CD4-positive, alpha-beta T cell treated with Interleukin-10 for 1 hour (primary cell): Measurements from ENCODE around the gene PAK5.

ENCODE experiments used
- DNase-seq: peaks from one replicate; pipeline ENCODE4 v3.0.0-alpha.2; 2020

The PAK5 gene

GRCh38 chr20:9613871-9614270 is 225.0 kb downstream of the PAK5 start:
- no peak for DNase-seq

- no peak for DNase-seq
These were observed 227.0 kb downstream of the PAK5 start for GRCh38 chr20:9611921-9612320.

GRCh38 chr20:9610665-9611064 is 228.2 kb downstream of the PAK5 start:
- no peak for DNase-seq

GRCh38 chr20:9609887-9610502 is 228.9 kb downstream of the PAK5 start:
- DNase-seq, result peak; percentile 40

- no peak for DNase-seq
These were observed 230.1 kb downstream of the PAK5 start for GRCh38 chr20:9608639-9609340.

GRCh38 chr20:9602847-9603183 is 236.1 kb downstream of the PAK5 start:
- no peak for DNase-seq

- DNase-seq, result no peak
These were observed 238.3 kb downstream of the PAK5 start for GRCh38 chr20:9600562-9600961.

- DNase-seq, result no peak
These were observed 241.3 kb downstream of the PAK5 start for GRCh38 chr20:9597547-9597946.

- no peak for DNase-seq
These were observed 243.1 kb downstream of the PAK5 start for GRCh38 chr20:9595763-9596162.

- DNase-seq, result no peak
These were observed 244.5 kb downstream of the PAK5 start for GRCh38 chr20:9594284-9594875.

- DNase-seq, result no peak
These were observed 246.5 kb downstream of the PAK5 start for GRCh38 chr20:9592419-9592818.

- no peak for DNase-seq
These were observed 247.8 kb downstream of the PAK5 start for GRCh38 chr20:9591080-9591479.

GRCh38 chr20:9590189-9590588 is 248.7 kb downstream of the PAK5 start:
- DNase-seq, result no peak

- no peak for DNase-seq
These were observed 250.2 kb downstream of the PAK5 start for GRCh38 chr20:9588706-9589105.

GRCh38 chr20:9583151-9583550 is 255.7 kb downstream of the PAK5 start:
- DNase-seq, result no peak

- no peak for DNase-seq
These were observed 256.7 kb downstream of the PAK5 start for GRCh38 chr20:9582137-9582536.

- DNase-seq, result no peak
These were observed 257.4 kb downstream of the PAK5 start for GRCh38 chr20:9581509-9581908.

GRCh38 chr20:9578594-9578993 is 260.3 kb downstream of the PAK5 start:
- no peak for DNase-seq

- DNase-seq, result no peak
These were observed 261.5 kb downstream of the PAK5 start for GRCh38 chr20:9577397-9577796.

GRCh38 chr20:9576695-9577094 is 262.2 kb downstream of the PAK5 start:
- no peak for DNase-seq

GRCh38 chr20:9575836-9576235 is 263.0 kb downstream of the PAK5 start:
- no peak for DNase-seq

GRCh38 chr20:9574776-9575175 is 264.1 kb downstream of the PAK5 start:
- DNase-seq, result no peak

GRCh38 chr20:9574181-9574580 is 264.7 kb downstream of the PAK5 start:
- DNase-seq, result no peak

GRCh38 chr20:9573335-9574151 is 265.3 kb downstream of the PAK5 start:
- no peak for DNase-seq
